ENCODE data around the gene C5orf58.

Gene C5orf58

DNA sequence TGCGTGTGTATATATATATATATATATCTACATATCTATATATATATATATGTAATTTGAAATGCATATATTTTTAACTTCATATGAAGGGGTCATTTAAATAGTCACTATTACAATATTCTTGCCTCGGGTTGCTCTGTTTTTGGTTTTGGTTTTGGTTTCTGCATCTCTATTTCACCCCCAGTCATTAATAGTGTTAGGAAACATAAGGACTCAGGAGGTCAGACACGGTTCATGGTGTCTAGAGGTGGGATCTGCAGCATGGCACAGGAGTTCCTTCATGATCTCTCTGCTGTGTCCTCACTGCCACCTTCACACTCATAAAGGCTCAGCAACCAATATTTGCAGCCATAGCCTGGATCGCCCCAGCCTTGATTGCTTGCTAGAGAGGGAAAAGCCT is 16.6 kb downstream of the C5orf58 start:
- no peak overlapping the region for H2AK5ac ChIP-seq (ENCODE audit: low read length, severe bottlenecking)
- H2BK120ac ChIP-seq (ENCODE audit: low read depth, low read length): no peak overlapping the region
- no peaks in the 10 kb centered on the region for H3K9me3 ChIP-seq (ENCODE audit: control insufficient read depth, low read length)
- H2BK12ac ChIP-seq (ENCODE audit: low read length in 2 of 2): no peak overlapping the region
- DNase-seq: no peak
- no peak overlapping the region for H4K8ac ChIP-seq (ENCODE audit: low read length)
- H3K4me1 ChIP-seq (ENCODE audit: control insufficient read depth, insufficient read depth, low read depth, low read length): no peaks in the 10 kb centered on the region
- no peak overlapping the region for H3K27ac ChIP-seq (ENCODE audit: low read length, poor library complexity, severe bottlenecking)
- no peaks in the 10 kb centered on the region for H3K36me3 ChIP-seq (ENCODE audit: control insufficient read depth in 1 of 2, insufficient read depth in 2 of 2, low read depth in 1 of 2, low read length in 2 of 2)
- peaks cover 7 to 13% of the 10 kb centered on the region in 2 experiments for H3K27me3 ChIP-seq (ENCODE audit: control insufficient read depth in 1 of 2, insufficient read depth in 1 of 2, low read length in 2 of 2)
- H3K79me1 ChIP-seq (replicated peaks; ENCODE audit: low read length, poor library complexity, severe bottlenecking): no peaks in the 10 kb centered on the region
- peak overlapping the region in 1 of 2 experiments; percentile 44 for H3K14ac ChIP-seq (ENCODE audit: low read length in 2 of 2)
- no peak overlapping the region for H4K91ac ChIP-seq (ENCODE audit: low read length)
- no peak overlapping the region for H2AFZ ChIP-seq (ENCODE audit: low read depth, low read length)
- no peak overlapping the region for H2BK15ac ChIP-seq (ENCODE audit: low read depth, poor library complexity, severe bottlenecking)
- no peak overlapping the region for H3K18ac ChIP-seq (ENCODE audit: low read depth in 1 of 2, low read length in 2 of 2)
- H3K4me2 ChIP-seq (ENCODE audit: low read length, poor library complexity, severe bottlenecking): no peak overlapping the region
- no peak overlapping the region for H3K4me3 ChIP-seq (ENCODE audit: insufficient read depth in 1 of 2, low read depth in 1 of 2, low read length in 2 of 2)
- no peak overlapping the region for H2BK5ac ChIP-seq (ENCODE audit: low read depth, low read length, poor library complexity, severe bottlenecking)
- no peak overlapping the region for H3K23ac ChIP-seq (ENCODE audit: low read length in 2 of 2)
- WGBS: 97% methylated on average over 3 of the region's 4 CpGs
- H3K9ac ChIP-seq (ENCODE audit: low read length): no peak overlapping the region
- no peak overlapping the region for H3K4ac ChIP-seq (ENCODE audit: low read depth in 1 of 2, low read length in 2 of 2)

DNA sequence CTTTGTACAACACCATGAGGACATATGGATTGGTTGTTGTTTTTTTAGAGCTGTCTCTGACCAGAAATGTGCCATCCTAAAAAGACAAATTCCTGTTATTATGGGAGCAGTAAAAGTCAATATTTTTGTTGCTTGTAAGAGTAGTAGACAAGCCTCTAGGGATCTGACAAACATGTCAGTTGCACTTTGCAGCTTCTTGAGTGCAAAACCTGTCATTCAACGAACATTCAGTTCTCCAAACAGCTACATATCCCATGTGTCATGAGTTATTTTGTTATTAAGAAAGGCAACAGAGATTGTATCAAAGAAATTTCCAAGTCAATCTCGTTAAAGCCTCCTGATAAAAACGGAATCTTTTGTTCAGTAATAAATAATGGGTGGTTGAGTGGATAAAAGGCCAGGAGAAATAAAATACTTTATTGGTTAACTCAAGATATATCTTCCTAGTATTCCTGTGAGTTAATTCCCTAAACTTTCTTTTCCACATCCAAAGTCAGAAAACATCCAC is 18.1 kb downstream of the C5orf58 start:
- WGBS: no CpG with 5 or more reads among the region's 3 CpGs
- Histone ChIP-seq H4K8ac (ENCODE audit: low read length) (no peak overlapping the region), H2AFZ (ENCODE audit: low read depth, low read length) (no peak overlapping the region), H4K91ac (ENCODE audit: low read length) (no peak overlapping the region), H3K79me1 (replicated peaks; ENCODE audit: low read length, poor library complexity, severe bottlenecking) (no peaks in the 10 kb centered on the region), H2BK12ac (ENCODE audit: low read length in 2 of 2) (no peak overlapping the region), H3K18ac (ENCODE audit: low read depth in 1 of 2, low read length in 2 of 2) (no peak overlapping the region), H3K27me3 (ENCODE audit: control insufficient read depth in 1 of 2, insufficient read depth in 1 of 2, low read length in 2 of 2) (peaks cover 10 to 26% of the 10 kb centered on the region in 2 experiments), H3K9ac (ENCODE audit: low read length) (no peak overlapping the region), H2BK120ac (ENCODE audit: low read depth, low read length) (no peak overlapping the region), H2AK5ac (ENCODE audit: low read length, severe bottlenecking) (no peak overlapping the region), H3K23ac (ENCODE audit: low read length in 2 of 2) (no peak overlapping the region), H2BK5ac (ENCODE audit: low read depth, low read length, poor library complexity, severe bottlenecking) (no peak overlapping the region), H3K27ac (ENCODE audit: low read length, poor library complexity, severe bottlenecking) (no peak overlapping the region), H3K4me1 (ENCODE audit: control insufficient read depth, insufficient read depth, low read depth, low read length) (no peaks in the 10 kb centered on the region), H3K4me2 (ENCODE audit: low read length, poor library complexity, severe bottlenecking) (no peak overlapping the region), H2BK15ac (ENCODE audit: low read depth, poor library complexity, severe bottlenecking) (no peak overlapping the region), H3K9me3 (ENCODE audit: control insufficient read depth, low read length) (no peaks in the 10 kb centered on the region), H3K4me3 (ENCODE audit: insufficient read depth in 1 of 2, low read depth in 1 of 2, low read length in 2 of 2) (no peak overlapping the region), H3K14ac (ENCODE audit: low read length in 2 of 2) (no peak overlapping the region), H3K4ac (ENCODE audit: low read depth in 1 of 2, low read length in 2 of 2) (no peak overlapping the region), H3K36me3 (ENCODE audit: control insufficient read depth in 1 of 2, insufficient read depth in 2 of 2, low read depth in 1 of 2, low read length in 2 of 2) (no peaks in the 10 kb centered on the region)
- DNase-seq: no peak

DNA sequence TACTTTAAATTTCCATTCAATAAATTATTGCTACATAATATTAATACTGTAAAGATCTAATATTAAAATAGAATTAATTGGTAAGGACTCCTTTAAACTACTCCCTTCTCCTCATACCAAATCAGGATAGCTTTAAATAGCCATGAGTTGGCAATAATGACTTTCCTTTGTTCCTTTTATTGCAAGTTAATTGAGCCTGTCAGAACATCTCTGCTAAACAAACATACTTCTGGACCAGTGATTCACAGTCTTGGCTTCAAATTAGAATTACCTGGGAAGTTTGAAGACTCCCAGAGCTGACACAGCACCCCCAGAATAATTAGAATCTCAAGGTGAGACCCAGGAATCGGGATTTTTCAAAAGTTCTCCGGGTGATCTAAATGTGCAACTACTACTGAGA is 18.7 kb downstream of the C5orf58 start:
- no peak overlapping the region for H2BK15ac ChIP-seq (ENCODE audit: low read depth, poor library complexity, severe bottlenecking)
- H3K14ac ChIP-seq (ENCODE audit: low read length in 2 of 2): no peak overlapping the region
- H3K18ac ChIP-seq (ENCODE audit: low read depth in 1 of 2, low read length in 2 of 2): no peak overlapping the region
- no peak overlapping the region for H4K91ac ChIP-seq (ENCODE audit: low read length)
- no peak overlapping the region for H2AK5ac ChIP-seq (ENCODE audit: low read length, severe bottlenecking)
- H3K4me1 ChIP-seq (ENCODE audit: control insufficient read depth, insufficient read depth, low read depth, low read length): no peaks in the 10 kb centered on the region
- no peak overlapping the region for H3K9ac ChIP-seq (ENCODE audit: low read length)
- no peak overlapping the region for H2BK5ac ChIP-seq (ENCODE audit: low read depth, low read length, poor library complexity, severe bottlenecking)
- H3K27ac ChIP-seq (ENCODE audit: low read length, poor library complexity, severe bottlenecking): no peak overlapping the region
- H2AFZ ChIP-seq (ENCODE audit: low read depth, low read length): no peak overlapping the region
- DNase-seq: no peak
- H3K36me3 ChIP-seq (ENCODE audit: control insufficient read depth in 1 of 2, insufficient read depth in 2 of 2, low read depth in 1 of 2, low read length in 2 of 2): no peaks in the 10 kb centered on the region
- no peak overlapping the region for H3K4ac ChIP-seq (ENCODE audit: low read depth in 1 of 2, low read length in 2 of 2)
- no peak overlapping the region for H3K4me3 ChIP-seq (ENCODE audit: insufficient read depth in 1 of 2, low read depth in 1 of 2, low read length in 2 of 2)
- peaks cover 10 to 30% of the 10 kb centered on the region in 2 experiments for H3K27me3 ChIP-seq (ENCODE audit: control insufficient read depth in 1 of 2, insufficient read depth in 1 of 2, low read length in 2 of 2)
- H3K23ac ChIP-seq (ENCODE audit: low read length in 2 of 2): no peak overlapping the region
- H3K4me2 ChIP-seq (ENCODE audit: low read length, poor library complexity, severe bottlenecking): no peak overlapping the region
- no peak overlapping the region for H2BK12ac ChIP-seq (ENCODE audit: low read length in 2 of 2)
- H3K79me1 ChIP-seq (replicated peaks; ENCODE audit: low read length, poor library complexity, severe bottlenecking): no peaks in the 10 kb centered on the region
- 64% methylated on average over 2 of the region's 2 CpGs for whole genome bisulfite sequencing
- H3K9me3 ChIP-seq (ENCODE audit: control insufficient read depth, low read length): no peaks in the 10 kb centered on the region
- no peak overlapping the region for H2BK120ac ChIP-seq (ENCODE audit: low read depth, low read length)
- no peak overlapping the region for H4K8ac ChIP-seq (ENCODE audit: low read length)

DNA sequence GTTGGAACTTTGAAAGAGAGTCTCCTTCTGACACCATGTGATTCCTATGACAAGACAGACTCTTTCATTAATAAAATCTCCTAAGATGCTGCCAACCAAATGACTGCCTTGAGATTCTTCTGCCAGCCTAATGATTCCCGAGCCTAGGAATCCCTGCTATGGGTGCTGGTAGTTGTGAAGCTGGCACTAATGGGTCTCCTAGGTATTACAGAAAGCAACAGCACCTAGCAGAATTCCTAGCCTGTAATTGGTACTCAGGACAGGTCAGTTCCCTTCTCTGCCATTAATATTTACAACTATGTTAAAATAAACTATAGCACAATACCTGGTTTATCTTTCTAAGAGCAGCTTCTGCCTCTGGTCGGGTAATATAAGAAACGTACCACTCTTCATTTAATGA is 19.3 kb downstream of the C5orf58 start:
- H3K4me3 ChIP-seq (ENCODE audit: insufficient read depth in 1 of 2, low read depth in 1 of 2, low read length in 2 of 2): no peak overlapping the region
- H2BK15ac ChIP-seq (ENCODE audit: low read depth, poor library complexity, severe bottlenecking): no peak overlapping the region
- H3K23ac ChIP-seq (ENCODE audit: low read length in 2 of 2): no peak overlapping the region
- H3K4me1 ChIP-seq (ENCODE audit: control insufficient read depth, insufficient read depth, low read depth, low read length): no peaks in the 10 kb centered on the region
- DNase-seq: no peak
- H3K9me3 ChIP-seq (ENCODE audit: control insufficient read depth, low read length): no peaks in the 10 kb centered on the region
- WGBS: 75% methylated on average over 1 of the region's 3 CpGs
- no peak overlapping the region for H2BK12ac ChIP-seq (ENCODE audit: low read length in 2 of 2)
- H3K36me3 ChIP-seq (ENCODE audit: control insufficient read depth in 1 of 2, insufficient read depth in 2 of 2, low read depth in 1 of 2, low read length in 2 of 2): no peaks in the 10 kb centered on the region
- no peak overlapping the region for H2AFZ ChIP-seq (ENCODE audit: low read depth, low read length)
- no peak overlapping the region for H4K91ac ChIP-seq (ENCODE audit: low read length)
- no peak overlapping the region for H2BK5ac ChIP-seq (ENCODE audit: low read depth, low read length, poor library complexity, severe bottlenecking)
- H3K14ac ChIP-seq (ENCODE audit: low read length in 2 of 2): no peak overlapping the region
- no peak overlapping the region for H2BK120ac ChIP-seq (ENCODE audit: low read depth, low read length)
- no peak overlapping the region for H3K18ac ChIP-seq (ENCODE audit: low read depth in 1 of 2, low read length in 2 of 2)
- H3K9ac ChIP-seq (ENCODE audit: low read length): no peak overlapping the region
- H4K8ac ChIP-seq (ENCODE audit: low read length): no peak overlapping the region
- peaks cover 10 to 37% of the 10 kb centered on the region in 2 experiments for H3K27me3 ChIP-seq (ENCODE audit: control insufficient read depth in 1 of 2, insufficient read depth in 1 of 2, low read length in 2 of 2)
- no peak overlapping the region for H3K4ac ChIP-seq (ENCODE audit: low read depth in 1 of 2, low read length in 2 of 2)
- H2AK5ac ChIP-seq (ENCODE audit: low read length, severe bottlenecking): no peak overlapping the region
- no peak overlapping the region for H3K27ac ChIP-seq (ENCODE audit: low read length, poor library complexity, severe bottlenecking)
- H3K79me1 ChIP-seq (replicated peaks; ENCODE audit: low read length, poor library complexity, severe bottlenecking): no peaks in the 10 kb centered on the region
- H3K4me2 ChIP-seq (ENCODE audit: low read length, poor library complexity, severe bottlenecking): no peak overlapping the region
